Spleen (tissue), 7 donors: ENCODE measurements around the gene ATP6V0B.

Source experiments
- POLR2AphosphoS5 ChIP-seq, 3 donors: sonication (generic); formaldehyde crosslinking; IDR thresholded peaks; one replicate each; pipeline ENCODE4 v1.5.1; 2017; ENCODE audit warnings: antibody characterized with exemption in 3 of 3
- TF ChIP-seq, protein P1 (sequence below), 11 experiments: fragments of 200-600 bp in 7 of 11; fragments of 450-650 bp in 4 of 11; sonication (generic) in 4 of 11; IDR thresholded peaks in 8 of 11; conservative IDR thresholded peaks in 3 of 11; 1 replicate in 7 of 11; 2 replicates in 4 of 11; pipeline versions ENCODE4 v1.4.0 to v1.8.0; 2016 to 2021; ENCODE audit warnings: antibody characterized with exemption in 11 of 11, inconsistent platforms in 4 of 11, mild to moderate bottlenecking in 1 of 11
- donor health status: DM: no; HTN: no; CAD: no; lungs with moderate emphysema.
- donor health status: DM: no; HTN: no; CAD: no.
- donor health status: DM: no; HTN: no; CAD: no.

GRCh38 chr1:43993206-43993914, 18.6 kb downstream of the ATP6V0B start:
- TF ChIP-seq POLR2AphosphoS5 (IDR thresholded peaks at IDR 0.05), result no peak
- TF ChIP-seq, protein P1, sequence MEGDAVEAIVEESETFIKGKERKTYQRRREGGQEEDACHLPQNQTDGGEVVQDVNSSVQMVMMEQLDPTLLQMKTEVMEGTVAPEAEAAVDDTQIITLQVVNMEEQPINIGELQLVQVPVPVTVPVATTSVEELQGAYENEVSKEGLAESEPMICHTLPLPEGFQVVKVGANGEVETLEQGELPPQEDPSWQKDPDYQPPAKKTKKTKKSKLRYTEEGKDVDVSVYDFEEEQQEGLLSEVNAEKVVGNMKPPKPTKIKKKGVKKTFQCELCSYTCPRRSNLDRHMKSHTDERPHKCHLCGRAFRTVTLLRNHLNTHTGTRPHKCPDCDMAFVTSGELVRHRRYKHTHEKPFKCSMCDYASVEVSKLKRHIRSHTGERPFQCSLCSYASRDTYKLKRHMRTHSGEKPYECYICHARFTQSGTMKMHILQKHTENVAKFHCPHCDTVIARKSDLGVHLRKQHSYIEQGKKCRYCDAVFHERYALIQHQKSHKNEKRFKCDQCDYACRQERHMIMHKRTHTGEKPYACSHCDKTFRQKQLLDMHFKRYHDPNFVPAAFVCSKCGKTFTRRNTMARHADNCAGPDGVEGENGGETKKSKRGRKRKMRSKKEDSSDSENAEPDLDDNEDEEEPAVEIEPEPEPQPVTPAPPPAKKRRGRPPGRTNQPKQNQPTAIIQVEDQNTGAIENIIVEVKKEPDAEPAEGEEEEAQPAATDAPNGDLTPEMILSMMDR (IDR thresholded peaks at IDR 0.05 in 8 of 11, conservative IDR thresholded peaks at IDR 0.05 in 3 of 11), result no peak
